Panc1 (cell line): ENCODE data around the gene GMPR. TPM values are rescaled to one million over a fixed set of nuclear protein-coding genes. Genes with fewer than 3 reads are reported as not detected.
A peak's percentile ranks its signal among the peaks of the same experiment; 100 is the strongest.

Source experiments
- ATAC-seq: fragments of 200-7000 bp; cut with Tn5 transposase; 2 replicates; pipeline ENCODE4 v1.9.1; 2020; ENCODE audit warnings: mild to moderate bottlenecking, moderate library complexity
- BruUV-seq: library from RNA; stranded (reverse); fragments of 400-500 nt; replicated peaks from 2 replicates; lab custom pipeline; 2021; lab: Mats Ljungman, UMichigan
- CTCF ChIA-PET: fragments of 300-600 bp; sonication (Branson Sonifier 250); formaldehyde crosslinking; loops from one replicate; lab custom pipeline; 2022; ENCODE audit warnings: antibody characterized with exemption; lab: Charles Lee
- POLR2A ChIA-PET: fragments of 300-600 bp; sonication (Branson Sonifier 250); formaldehyde crosslinking; loops from one replicate; lab custom pipeline; 2022; ENCODE audit warnings: antibody characterized with exemption; lab: Charles Lee
- DNase-seq: peaks from one replicate; pipeline ENCODE4 v3.0.0-alpha.2; 2010; ENCODE audit warnings: low read depth, low spot score
- H3K27ac ChIP-seq: 2 replicates; pipeline ENCODE4 v1.5.1; 2011; ENCODE audit warnings: mild to moderate bottlenecking, low read length, inconsistent platforms
- H3K27me3 ChIP-seq: fragments of 200-500 bp; sonication (Bioruptor generic); 2 replicates; pipeline ENCODE4 v1.6.0; 2014; ENCODE audit warnings: low read length, inconsistent platforms; ENCODE audit not compliant: control insufficient read depth, insufficient read depth
- H3K36me3 ChIP-seq: fragments of 200-500 bp; sonication (Bioruptor generic); 2 replicates; pipeline ENCODE4 v1.5.1; 2014; ENCODE audit warnings: inconsistent platforms, mild to moderate bottlenecking, low read length, moderate library complexity; ENCODE audit not compliant: control insufficient read depth, insufficient read depth
- H3K4me1 ChIP-seq: 2 replicates; pipeline ENCODE4 v1.5.1; 2011; ENCODE audit warnings: inconsistent platforms, mild to moderate bottlenecking, low read length, moderate library complexity; ENCODE audit not compliant: control insufficient read depth, insufficient read depth
- H3K4me3 ChIP-seq, 2 experiments: 2 replicates each; pipeline ENCODE4 v1.5.1; 2011 to 2012; ENCODE audit warnings: low read depth in 2 of 2, low read length in 2 of 2, mild to moderate bottlenecking in 2 of 2, inconsistent platforms in 1 of 2, moderate library complexity in 1 of 2
- H3K9me3 ChIP-seq: fragments of 200-500 bp; sonication (Bioruptor generic); 2 replicates; pipeline ENCODE4 v1.5.1; 2014; ENCODE audit warnings: low read depth, mild to moderate bottlenecking, inconsistent platforms, low read length, moderate library complexity; ENCODE audit not compliant: control insufficient read depth, insufficient read depth
- CTCF ChIP-seq: fragments of 450-650 bp; IDR thresholded peaks from 2 replicates; pipeline ENCODE4 v1.5.1; 2017; ENCODE audit warnings: mild to moderate bottlenecking
- POLR2AphosphoS5 ChIP-seq: IDR thresholded peaks from 2 replicates; pipeline ENCODE4 v1.6.1; 2012; ENCODE audit warnings: mild to moderate bottlenecking, low read depth, low read length, moderate library complexity
- REST ChIP-seq, 2 experiments: IDR thresholded peaks; 2 replicates each; pipeline ENCODE4 v1.6.1; 2011 to 2012; ENCODE audit warnings: low read depth in 2 of 2, control low read depth in 1 of 2, low read length in 1 of 2, mild to moderate bottlenecking in 1 of 2, moderate library complexity in 1 of 2; ENCODE audit not compliant: insufficient read depth in 1 of 2
- SIN3A ChIP-seq: IDR thresholded peaks from 2 replicates; pipeline ENCODE4 v1.6.1; 2012; ENCODE audit warnings: low read depth, mild to moderate bottlenecking, low read length, moderate library complexity, borderline replicate concordance; ENCODE audit not compliant: insufficient read depth
- TCF7L2 ChIP-seq: IDR thresholded peaks from 2 replicates; pipeline ENCODE4 v1.6.1; 2011; ENCODE audit warnings: mild to moderate bottlenecking, low read depth, low read length, inconsistent platforms
- in situ Hi-C: cut with HindIII; loops from 2 replicates; pipeline ENCODE4 v1.10.0; 2016; ENCODE audit warnings: low sequenced_read_pairs, low pct_unique_long_range_greater_than_20kb
- intact Hi-C: fragments of 100-400 bp; cut with micrococcal nuclease; formaldehyde crosslinking; loops from one replicate; pipeline ENCODE4 v1.10.0; 2022; ENCODE audit not compliant: unreplicated experiment
- total RNA-seq: library from RNA; stranded (reverse); gene quantifications from one replicate; pipeline ENCODE4 v1.2.1, GENCODE V29; 2021; ENCODE audit not compliant: unreplicated experiment

GMPR gene
- total RNA-seq, 1 experiment from 2014 or later: 3.5 TPM

- ChIA-PET POLR2A (no interaction called here), CTCF (no interaction called here)
- Histone ChIP-seq H3K4me1 (no peaks in the 10 kb centered on the region), H3K27me3 (no peaks in the 10 kb centered on the region), H3K4me3 (no peak overlapping the region), H3K9me3 (no peaks in the 10 kb centered on the region), H3K36me3 (no peaks in the 10 kb centered on the region), H3K27ac (no peak overlapping the region)
- no TSS peak for BruUV-seq
- intact Hi-C loops (no loop called here), in situ Hi-C loops (no loop called here)
- DNase-seq: no peak
- ATAC-seq: no peak
- TF ChIP-seq REST (IDR thresholded peaks at IDR 0.05; ENCODE audit: insufficient read depth in 1 of 2, low read depth in 2 of 2, low read length in 1 of 2) (no peak), CTCF (no peak), TCF7L2 (no peak), SIN3A (no peak), POLR2AphosphoS5 (no peak)
Measured at GRCh38 chr6:16314296-16314695, 75.9 kb downstream of the GMPR start.

GRCh38 chr6:16316741-16317251 lies 78.4 kb downstream of the GMPR start:
- intact Hi-C loops (no loop called here), in situ Hi-C loops (no loop called here)
- Histone ChIP-seq H3K27me3 (no peaks in the 10 kb centered on the region), H3K27ac (no peak overlapping the region), H3K36me3 (no peaks in the 10 kb centered on the region), H3K4me3 (no peak overlapping the region), H3K4me1 (peaks cover 4% of the 10 kb centered on the region), H3K9me3 (no peaks in the 10 kb centered on the region)
- DNase-seq (no peak), ATAC-seq (no peak)
- TF ChIP-seq SIN3A (no peak), TCF7L2 (no peak), CTCF (peak; percentile 89)
- no TSS peak for BruUV-seq
- ChIA-PET POLR2A (no interaction called here), CTCF (interaction anchor here (0.7 kb wide), 2 partner anchors 59 to 393 kb away, joined by 3 read pairs; no protein-coding TSS in a partner anchor)
